Fibroblast of skin of right biceps (primary cell): ENCODE results near the gene ANTXR1.

Source experiments
- DNase-seq: peaks from one replicate; pipeline ENCODE4 v3.0.0-alpha.2; 2013

The ANTXR1 gene

GRCh38 chr2:69013142-69013839 is at the start of gene ANTXR1:
ANTXR1 (plus strand) TSS chr2:69013179; CDS start chr2:69013500, 321 bp downstream.
- peak; percentile 84 for DNase-seq

- no peak for DNase-seq
Observed at GRCh38 chr2:68964282-68964681, 48.7 kb upstream of the ANTXR1 start.

GRCh38 chr2:68968221-68968620 is 44.8 kb upstream of the ANTXR1 start:
- DNase-seq, result no peak

GRCh38 chr2:68969736-68970490 is 43.1 kb upstream of the ANTXR1 start:
- DNase-seq, result no peak

GRCh38 chr2:68970566-68971265 is 42.3 kb upstream of the ANTXR1 start:
- DNase-seq, result peak; percentile 44

- peak; percentile 98 for DNase-seq
Observed at GRCh38 chr2:68971591-68972231, 41.3 kb upstream of the ANTXR1 start.

GRCh38 chr2:68974251-68974650 is 38.7 kb upstream of the ANTXR1 start, which contains the start of gene GKN1:
GKN1 (plus strand) TSS chr2:68974636; CDS start chr2:68974678, 42 bp downstream.
- DNase-seq, result peak; percentile 64

- no peak for DNase-seq
Observed at GRCh38 chr2:68974946-68975665, 37.9 kb upstream of the ANTXR1 start.

GRCh38 chr2:68975844-68976243 is 37.1 kb upstream of the ANTXR1 start:
- no peak for DNase-seq

- DNase-seq, result no peak
Observed at GRCh38 chr2:68977453-68977852, 35.5 kb upstream of the ANTXR1 start.

- DNase-seq, result no peak
Observed at GRCh38 chr2:68978098-68978497, 34.9 kb upstream of the ANTXR1 start.

- DNase-seq, result no peak
Observed at GRCh38 chr2:68980956-68981355, 32.0 kb upstream of the ANTXR1 start.

- no peak for DNase-seq
Observed at GRCh38 chr2:68987021-68987503, 25.9 kb upstream of the ANTXR1 start.

- DNase-seq, result no peak
Observed at GRCh38 chr2:68989035-68989434, 23.9 kb upstream of the ANTXR1 start.

- no peak for DNase-seq
Observed at GRCh38 chr2:68992341-68992740, 20.6 kb upstream of the ANTXR1 start.

- DNase-seq, result no peak
Observed at GRCh38 chr2:68992933-68993332, 20.0 kb upstream of the ANTXR1 start.

GRCh38 chr2:68993660-68994059 is 19.3 kb upstream of the ANTXR1 start:
- DNase-seq, result no peak

GRCh38 chr2:68994864-68995263 is 18.1 kb upstream of the ANTXR1 start:
- peak; percentile 87 for DNase-seq

GRCh38 chr2:68995916-68996315 is 17.1 kb upstream of the ANTXR1 start:
- DNase-seq, result no peak

GRCh38 chr2:68997401-68997800 is 15.6 kb upstream of the ANTXR1 start:
- no peak for DNase-seq

- no peak for DNase-seq
Observed at GRCh38 chr2:69001879-69002278, 11.1 kb upstream of the ANTXR1 start.

- DNase-seq, result no peak
Observed at GRCh38 chr2:69003731-69004130, 9.2 kb upstream of the ANTXR1 start.
